Osteocyte (in vitro differentiated cells): ENCODE results near the gene CHRNB2. TPM values are rescaled to one million over a fixed set of nuclear protein-coding genes. Genes with fewer than 3 reads are reported as not detected.
A peak's percentile ranks its signal among the peaks of the same experiment; 100 is the strongest.

Experiments
- DNase-seq: peaks from one replicate; pipeline ENCODE4 v3.0.0; 2021; ENCODE audit warnings: mixed read lengths; ENCODE audit not compliant: unreplicated experiment; ENCODE audit errors: extremely low spot score
- H3K27ac Mint-ChIP-seq: one replicate; pipeline ENCODE4 v1.8.0; 2021; ENCODE audit warnings: mild to moderate bottlenecking, mixed read lengths; ENCODE audit not compliant: unreplicated experiment
- H3K27me3 Mint-ChIP-seq: one replicate; pipeline ENCODE4 v1.8.0; 2021; ENCODE audit warnings: mixed read lengths; ENCODE audit not compliant: unreplicated experiment
- H3K36me3 Mint-ChIP-seq: one replicate; pipeline ENCODE4 v1.8.0; 2021; ENCODE audit warnings: mixed read lengths; ENCODE audit not compliant: unreplicated experiment
- H3K4me1 Mint-ChIP-seq: one replicate; pipeline ENCODE4 v1.8.0; 2021; ENCODE audit warnings: mixed read lengths; ENCODE audit not compliant: unreplicated experiment
- H3K4me3 Mint-ChIP-seq: one replicate; pipeline ENCODE4 v1.8.0; 2021; ENCODE audit warnings: mild to moderate bottlenecking, moderate library complexity, mixed read lengths; ENCODE audit not compliant: unreplicated experiment
- H3K9me3 Mint-ChIP-seq: one replicate; pipeline ENCODE4 v1.8.0; 2021; ENCODE audit warnings: mixed read lengths; ENCODE audit not compliant: unreplicated experiment
- CTCF ChIP-seq: fragments of 200-600 bp; sonication (generic); IDR thresholded peaks from 2 replicates; pipeline ENCODE4 v1.5.0; 2021; ENCODE audit warnings: antibody characterized with exemption, mild to moderate bottlenecking, moderate library complexity
- total RNA-seq: library from RNA; stranded (reverse); gene quantifications from 2 replicates; pipeline ENCODE4 v1.2.1, GENCODE V29; 2021

CHRNB2 gene
- total RNA-seq, 1 donor from 2014 or later = 0.27 TPM

DNA sequence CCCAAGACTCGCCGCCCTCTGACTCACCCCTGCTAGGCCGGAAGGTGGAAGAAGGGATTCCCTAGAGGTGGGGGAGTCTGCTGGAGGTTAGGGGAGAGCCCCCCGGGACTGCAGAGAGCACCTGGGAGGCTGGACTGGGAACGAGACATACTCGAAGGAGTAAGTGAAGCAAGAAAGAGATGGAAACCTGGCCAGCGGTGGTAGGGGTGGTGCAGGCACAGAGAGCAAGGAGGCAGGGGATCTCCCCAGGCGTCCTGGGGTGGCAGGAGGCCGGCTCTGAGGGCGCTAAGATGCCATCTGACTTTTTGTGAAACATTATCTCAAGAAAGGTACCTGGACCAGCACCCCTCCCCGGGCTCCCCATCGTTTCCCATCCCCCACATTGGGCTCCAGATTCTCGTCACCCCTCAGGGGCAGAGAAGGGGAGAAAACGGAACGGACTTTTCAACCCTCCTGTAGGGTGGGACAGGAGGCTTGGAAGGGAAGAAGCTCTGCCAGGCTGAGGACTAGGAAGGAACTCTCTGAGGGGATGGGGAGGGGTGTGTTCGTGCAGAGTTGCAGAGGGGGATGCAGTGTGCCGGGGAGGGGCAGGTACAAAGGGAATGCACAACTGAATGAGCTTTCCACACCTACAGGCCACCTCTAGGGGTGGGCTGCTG lies 708 bp downstream of the CHRNB2 start:
- Mint-ChIP-seq H3K27ac (no peak overlapping the region), H3K27me3 (peaks cover 43% of the 10 kb centered on the region), H3K4me1 (peaks cover 4% of the 10 kb centered on the region), H3K36me3 (no peaks in the 10 kb centered on the region), H3K9me3 (no peaks in the 10 kb centered on the region), H3K4me3 (peak overlapping the region; percentile 45)
- no peak for TF ChIP-seq CTCF
- no peak for DNase-seq

GRCh38 chr1:154571244-154571963 lies 3.8 kb downstream of the CHRNB2 start:
- peaks cover 24% of the 10 kb centered on the region for H3K27me3 Mint-ChIP-seq
- H3K36me3 Mint-ChIP-seq = no peaks in the 10 kb centered on the region
- H3K4me1 Mint-ChIP-seq = peaks cover 4% of the 10 kb centered on the region
- H3K27ac Mint-ChIP-seq = no peak overlapping the region
- no peak for TF ChIP-seq CTCF
- no peaks in the 10 kb centered on the region for H3K9me3 Mint-ChIP-seq
- no peak for DNase-seq
- H3K4me3 Mint-ChIP-seq = no peak overlapping the region

DNA sequence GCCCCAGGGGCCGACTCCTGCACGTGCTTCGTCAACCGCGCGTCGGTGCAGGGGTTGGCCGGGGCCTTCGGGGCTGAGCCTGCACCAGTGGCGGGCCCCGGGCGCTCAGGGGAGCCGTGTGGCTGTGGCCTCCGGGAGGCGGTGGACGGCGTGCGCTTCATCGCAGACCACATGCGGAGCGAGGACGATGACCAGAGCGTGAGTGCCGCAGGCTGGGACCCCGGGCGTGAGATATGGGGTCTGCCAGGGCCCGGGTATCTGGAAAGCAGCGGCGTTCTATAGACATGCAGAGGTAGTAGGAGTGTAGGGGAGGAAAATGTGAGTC lies 4.3 kb downstream of the CHRNB2 start:
- TF ChIP-seq CTCF = no peak
- no peak overlapping the region for H3K27ac Mint-ChIP-seq
- DNase-seq = no peak
- H3K27me3 Mint-ChIP-seq = peaks cover 19% of the 10 kb centered on the region
- no peaks in the 10 kb centered on the region for H3K36me3 Mint-ChIP-seq
- H3K4me1 Mint-ChIP-seq = peaks cover 4% of the 10 kb centered on the region
- no peaks in the 10 kb centered on the region for H3K9me3 Mint-ChIP-seq
- no peak overlapping the region for H3K4me3 Mint-ChIP-seq

DNA sequence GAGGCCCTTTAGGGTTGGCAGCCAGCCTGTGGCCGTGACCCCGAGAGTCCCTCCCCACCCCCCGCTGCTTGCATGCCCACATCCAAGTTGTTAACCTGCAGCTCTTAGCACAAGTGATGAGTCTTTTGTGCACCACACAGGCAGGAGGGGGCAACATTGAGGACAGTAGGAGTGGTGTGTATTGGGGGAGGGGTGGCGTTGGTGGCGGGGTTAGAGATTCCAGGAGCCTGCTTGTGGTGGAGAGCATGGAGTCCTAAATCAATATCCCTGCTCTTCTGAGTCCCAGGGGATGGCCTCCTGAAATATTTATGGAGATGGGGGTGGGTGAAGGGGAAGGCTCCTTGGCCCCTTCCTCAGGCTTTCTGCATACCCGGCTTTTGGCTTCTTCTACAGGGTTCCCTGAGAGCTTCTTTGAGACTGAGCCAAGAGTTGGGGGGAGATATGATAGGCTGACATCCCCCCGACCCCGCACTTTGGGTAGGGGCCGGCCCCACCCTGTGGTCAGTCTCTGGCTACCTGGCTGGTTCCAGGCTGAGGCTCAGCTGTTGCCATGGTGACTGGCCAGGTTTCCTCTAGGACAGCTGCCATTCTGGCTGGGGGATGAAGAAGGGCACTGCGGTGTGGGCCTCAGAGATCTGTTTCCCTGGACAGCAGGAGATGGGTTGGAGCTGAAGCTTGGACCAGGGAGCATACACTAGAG lies 5.0 kb downstream of the CHRNB2 start:
- H3K27me3 Mint-ChIP-seq = peaks cover 13% of the 10 kb centered on the region
- TF ChIP-seq CTCF = no peak
- DNase-seq = no peak
- no peaks in the 10 kb centered on the region for H3K9me3 Mint-ChIP-seq
- H3K4me1 Mint-ChIP-seq = peaks cover 1% of the 10 kb centered on the region
- no peaks in the 10 kb centered on the region for H3K36me3 Mint-ChIP-seq
- no peak overlapping the region for H3K27ac Mint-ChIP-seq
- no peak overlapping the region for H3K4me3 Mint-ChIP-seq

DNA sequence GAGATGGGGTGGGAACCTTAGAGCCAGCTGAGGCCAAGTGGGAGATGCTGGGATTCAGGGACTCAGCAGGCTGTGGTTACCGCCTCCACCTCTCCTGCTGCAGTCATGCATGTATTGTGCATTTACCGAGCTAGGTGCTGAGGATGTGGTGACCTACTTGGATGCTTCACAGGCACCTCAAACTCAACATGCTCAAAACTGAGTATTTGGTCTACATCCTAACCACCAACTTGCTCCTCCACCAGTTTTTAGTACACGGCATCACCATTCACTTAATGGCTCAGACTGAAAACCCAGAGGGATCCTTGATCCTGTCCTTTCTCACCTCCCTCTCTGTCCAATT lies 5.6 kb downstream of the CHRNB2 start:
- Mint-ChIP-seq H3K9me3 (no peaks in the 10 kb centered on the region), H3K36me3 (peaks cover 1% of the 10 kb centered on the region), H3K4me3 (no peak overlapping the region), H3K4me1 (no peaks in the 10 kb centered on the region), H3K27ac (no peak overlapping the region), H3K27me3 (peaks cover 12% of the 10 kb centered on the region)
- no peak for DNase-seq
- TF ChIP-seq CTCF = no peak
